Activated CD8-positive, alpha-beta memory T cell treated with anti-CD3 and anti-CD28 coated beads, Interleukin-2, amount 10 ng/mL, durations not matched to agents 7 days and 5 days (primary cell): ENCODE results near the gene MAMDC4. TPM values are rescaled to one million over a fixed set of nuclear protein-coding genes. Genes with fewer than 3 reads are reported as not detected.
"Not testable (repeated sequence)": the region's sequence is repeated elsewhere in the genome, so short reads cannot be mapped to it uniquely, and the experiment has no call there.

ENCODE experiments used
- ATAC-seq: fragments of 150-1000 bp; cut with Tn5 transposase; one replicate; pipeline ENCODE4 v1.10.0; 2021; ENCODE audit warnings: moderate library complexity
- CTCF ChIA-PET: fragments of 350-600 bp; sonication (Branson Sonifier 250); formaldehyde crosslinking; loops from one replicate; lab custom pipeline; 2021; ENCODE audit warnings: antibody characterized with exemption; lab: Charles Lee
- DNase-seq: peaks from one replicate; pipeline ENCODE4 v3.0.0-alpha.2; 2020
- H3K27ac Mint-ChIP-seq: one replicate; pipeline ENCODE4 v1.8.0; 2021; ENCODE audit warnings: mild to moderate bottlenecking, mixed read lengths
- H3K27me3 Mint-ChIP-seq: one replicate; pipeline ENCODE4 v1.8.0; 2021; ENCODE audit warnings: mixed read lengths
- H3K36me3 Mint-ChIP-seq: one replicate; pipeline ENCODE4 v1.8.0; 2021; ENCODE audit warnings: mild to moderate bottlenecking, mixed read lengths
- H3K4me1 Mint-ChIP-seq: one replicate; pipeline ENCODE4 v1.8.0; 2021; ENCODE audit warnings: mixed read lengths
- H3K4me3 Mint-ChIP-seq: one replicate; pipeline ENCODE4 v1.8.0; 2021; ENCODE audit warnings: mild to moderate bottlenecking, moderate library complexity, mixed read lengths
- H3K9me3 Mint-ChIP-seq: one replicate; pipeline ENCODE4 v1.8.0; 2022; ENCODE audit warnings: low read depth, mixed read lengths
- total RNA-seq, 2 experiments: library from RNA; stranded (reverse); gene quantifications; one replicate each; pipeline ENCODE4 v1.2.3, GENCODE V29; 2021

MAMDC4 gene
- total RNA-seq, 2 experiments from 2014 or later: 13.4 to 15.5 TPM

DNA sequence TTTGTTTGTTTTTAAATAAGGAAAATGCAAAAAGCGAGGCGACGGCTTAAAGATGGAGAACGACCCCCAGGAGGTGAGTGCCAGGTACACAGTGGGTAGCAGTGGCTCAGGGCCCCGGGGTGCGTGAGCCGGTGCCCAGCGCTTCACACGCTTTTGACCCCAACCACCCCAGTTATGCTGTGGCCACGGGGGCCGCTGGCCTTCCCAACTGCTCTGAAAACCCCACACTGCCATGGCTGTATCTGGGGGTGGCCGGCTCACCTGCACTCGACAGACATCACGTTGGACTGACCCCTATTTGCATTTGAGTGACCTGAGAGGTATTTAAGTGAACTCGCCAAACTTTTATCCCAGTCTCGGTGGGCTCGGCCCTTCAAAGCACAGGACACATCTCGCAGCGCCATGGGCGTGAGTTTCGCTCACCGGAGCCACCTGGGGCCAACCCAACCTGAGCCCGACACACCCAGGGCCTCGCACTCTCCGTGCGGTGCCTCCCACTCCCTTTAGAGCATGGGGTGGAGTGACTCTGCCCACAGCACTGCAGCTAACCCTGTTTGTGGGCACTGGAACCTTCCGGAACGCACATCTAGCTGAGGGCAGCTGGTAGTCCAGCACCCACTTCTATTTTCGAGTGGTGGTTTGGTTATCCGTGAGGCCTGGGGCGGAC lies 23.5 kb upstream of the MAMDC4 start:
- Mint-ChIP-seq H3K4me3 (no peak overlapping the region), H3K9me3 (no peaks in the 10 kb centered on the region), H3K36me3 (peaks cover 2% of the 10 kb centered on the region), H3K27me3 (no peaks in the 10 kb centered on the region), H3K27ac (no peak overlapping the region), H3K4me1 (no peaks in the 10 kb centered on the region)
- CTCF ChIA-PET: no interaction called here
- ATAC-seq: no peak
- no peak for DNase-seq

DNA sequence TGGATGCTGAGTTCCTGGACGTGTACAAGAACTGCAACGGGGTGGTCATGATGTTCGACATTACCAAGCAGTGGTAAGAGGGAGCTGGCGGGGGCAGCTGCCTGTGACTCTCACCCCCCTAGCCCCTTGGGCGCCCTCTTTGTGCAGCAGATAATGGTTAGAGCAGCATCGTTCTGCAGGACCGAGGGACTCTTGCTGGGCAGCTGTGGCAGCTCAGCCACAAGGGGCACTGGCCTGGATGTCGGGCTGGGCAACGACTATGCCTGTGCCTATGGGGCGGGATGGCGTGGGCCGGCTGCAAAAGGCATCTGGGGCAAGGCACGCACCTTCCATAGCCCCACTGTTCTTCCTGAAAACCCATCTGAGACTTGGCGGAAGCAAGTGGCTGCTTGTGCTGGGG lies 22.7 kb upstream of the MAMDC4 start:
- H3K36me3 Mint-ChIP-seq: peaks cover 2% of the 10 kb centered on the region
- CTCF ChIA-PET: interaction anchor here (1.1 kb wide), 1 partner anchor 206 kb away, joined by 3 read pairs; no protein-coding TSS in a partner anchor
- ATAC-seq (no peak), DNase-seq (no peak)
- no peak overlapping the region for H3K4me3 Mint-ChIP-seq
- H3K9me3 Mint-ChIP-seq: no peaks in the 10 kb centered on the region
- no peaks in the 10 kb centered on the region for H3K27me3 Mint-ChIP-seq
- H3K27ac Mint-ChIP-seq: no peak overlapping the region
- H3K4me1 Mint-ChIP-seq: no peaks in the 10 kb centered on the region

DNA sequence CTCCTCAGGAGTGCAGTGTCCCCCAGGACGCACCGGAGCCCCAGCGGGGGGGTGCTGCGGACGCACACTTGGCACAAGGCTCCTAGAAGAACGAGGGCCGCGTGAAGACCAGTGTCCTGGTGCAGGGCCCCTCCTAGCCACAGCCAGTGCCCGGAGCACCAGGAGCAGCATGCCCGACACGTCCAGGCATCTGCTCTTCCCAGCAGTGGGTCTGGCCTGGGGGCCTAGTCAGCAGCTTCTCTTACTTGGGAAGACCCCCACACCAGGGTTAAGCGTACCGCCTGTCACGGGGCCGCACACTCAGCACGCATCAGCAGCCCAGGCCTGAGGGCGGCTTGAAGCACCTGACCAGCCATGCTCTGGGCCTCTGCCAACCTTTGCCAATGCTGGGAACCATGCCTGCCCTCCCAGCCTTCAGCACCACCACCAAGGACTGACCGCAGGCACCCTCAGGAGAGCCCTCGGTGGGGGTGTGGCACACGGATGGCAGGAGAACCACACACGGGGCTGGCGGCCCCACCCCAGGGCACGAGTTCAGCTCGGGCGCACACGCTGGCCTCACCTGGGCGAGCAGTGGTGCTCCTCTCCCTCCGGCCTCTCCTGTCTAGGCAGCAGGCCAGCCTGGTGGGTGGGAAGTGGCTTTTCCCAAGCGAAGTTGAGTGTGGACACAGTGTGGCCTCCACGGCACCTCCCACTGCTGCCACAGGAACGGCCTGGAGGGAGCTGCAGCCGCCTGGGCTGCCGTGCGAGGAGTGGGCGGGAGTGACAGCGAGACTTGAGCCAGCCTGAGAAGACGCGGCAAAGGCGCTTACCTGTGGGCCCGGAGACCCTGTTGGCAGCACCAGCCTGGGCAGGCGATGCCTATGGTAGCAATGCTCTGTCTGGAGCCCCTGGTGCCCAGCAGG lies 21.9 kb upstream of the MAMDC4 start:
- no peak for DNase-seq
- Mint-ChIP-seq H3K9me3 (no peaks in the 10 kb centered on the region), H3K27me3 (no peaks in the 10 kb centered on the region), H3K4me3 (no peak overlapping the region), H3K4me1 (no peaks in the 10 kb centered on the region), H3K27ac (no peak overlapping the region), H3K36me3 (peaks cover 2% of the 10 kb centered on the region)
- ATAC-seq: no peak
- CTCF ChIA-PET: interaction anchor here (1.1 kb wide), 1 partner anchor 205 kb away, joined by 3 read pairs; no protein-coding TSS in a partner anchor

DNA sequence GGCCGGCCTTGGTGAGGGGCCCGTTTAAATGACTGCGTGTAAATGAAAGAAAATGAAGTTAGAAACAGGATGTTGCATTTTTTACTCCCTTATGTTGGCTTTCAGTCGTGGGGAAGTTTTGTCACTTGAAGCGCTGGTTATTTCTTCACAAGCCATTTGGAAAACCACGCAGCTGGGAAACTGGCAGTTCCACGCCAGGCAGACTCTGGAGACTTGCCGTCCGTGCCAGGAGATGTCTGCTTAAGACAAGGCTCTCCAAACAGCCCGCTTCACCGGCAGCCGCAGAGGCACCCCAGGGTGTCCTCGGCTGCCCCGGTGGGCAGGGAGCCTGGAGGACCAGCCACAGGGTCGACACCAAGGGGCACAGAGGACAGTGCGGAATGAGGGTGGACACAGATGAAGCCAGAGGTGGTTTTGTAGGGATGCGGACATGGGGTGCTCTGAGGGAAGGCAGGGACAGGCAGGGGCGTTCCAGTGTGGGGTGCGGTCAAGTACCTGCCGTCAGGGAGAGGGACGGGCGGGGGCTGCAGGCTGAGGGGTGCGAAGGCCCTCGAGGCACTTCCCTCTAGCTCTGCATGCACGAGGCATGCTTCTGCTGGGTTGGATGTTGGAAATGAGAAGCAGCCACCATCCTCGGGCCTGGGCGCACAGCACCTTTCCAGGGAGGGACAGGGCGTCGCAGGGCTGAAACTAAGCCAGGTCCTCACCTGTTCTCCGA lies 21.0 kb upstream of the MAMDC4 start:
- H3K36me3 Mint-ChIP-seq: peaks cover 2% of the 10 kb centered on the region
- H3K9me3 Mint-ChIP-seq: no peaks in the 10 kb centered on the region
- ATAC-seq (no peak), DNase-seq (no peak)
- H3K27me3 Mint-ChIP-seq: no peaks in the 10 kb centered on the region
- CTCF ChIA-PET: no interaction called here
- no peaks in the 10 kb centered on the region for H3K4me1 Mint-ChIP-seq
- no peak overlapping the region for H3K27ac Mint-ChIP-seq
- no peak overlapping the region for H3K4me3 Mint-ChIP-seq

DNA sequence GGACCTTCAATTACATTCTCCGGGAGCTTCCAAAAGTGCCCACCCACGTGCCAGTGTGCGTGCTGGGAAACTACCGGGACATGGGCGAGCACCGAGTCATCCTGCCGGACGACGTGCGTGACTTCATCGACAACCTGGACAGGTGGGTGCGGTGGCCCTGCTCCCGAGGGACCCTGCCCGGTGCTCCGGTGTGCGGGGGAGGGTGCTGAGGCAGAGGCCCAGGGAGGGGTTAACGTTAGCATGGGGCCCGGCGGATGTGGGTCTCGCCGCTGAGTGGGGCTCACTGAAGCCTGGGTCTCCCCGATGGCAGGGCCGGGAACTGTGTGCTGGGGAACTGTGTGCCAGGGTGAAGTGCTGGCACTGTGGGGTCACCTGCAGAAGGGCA lies 20.4 kb upstream of the MAMDC4 start:
- no peaks in the 10 kb centered on the region for H3K4me1 Mint-ChIP-seq
- no peaks in the 10 kb centered on the region for H3K27me3 Mint-ChIP-seq
- H3K4me3 Mint-ChIP-seq: no peak overlapping the region
- no peak overlapping the region for H3K27ac Mint-ChIP-seq
- no peak for DNase-seq
- peaks cover 2% of the 10 kb centered on the region for H3K36me3 Mint-ChIP-seq
- H3K9me3 Mint-ChIP-seq: no peaks in the 10 kb centered on the region
- ATAC-seq: no peak
- CTCF ChIA-PET: no interaction called here

DNA sequence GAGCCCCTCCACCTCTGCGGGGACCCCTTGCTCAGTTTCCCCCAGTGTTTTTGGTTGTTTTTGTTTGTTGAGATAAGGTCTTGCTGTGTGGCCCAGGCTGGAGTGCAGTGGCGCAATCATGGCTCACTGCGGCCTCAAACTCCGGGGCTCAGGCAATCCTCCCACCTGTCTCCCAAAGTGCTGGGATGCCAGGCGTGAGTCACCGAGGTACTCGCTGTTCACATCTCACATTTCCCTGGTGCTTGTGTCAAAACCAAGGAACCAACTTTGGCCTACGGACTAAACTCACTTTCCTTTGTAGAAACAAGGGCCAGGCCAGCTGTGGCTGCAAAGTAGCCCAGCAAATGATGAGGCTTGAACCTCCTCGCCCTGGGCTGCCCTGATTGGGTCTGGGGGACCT lies 19.6 kb upstream of the MAMDC4 start:
- CTCF ChIA-PET: no interaction called here
- H3K4me3 Mint-ChIP-seq: no peak overlapping the region
- H3K27me3 Mint-ChIP-seq: no peaks in the 10 kb centered on the region
- no peak for DNase-seq
- H3K4me1 Mint-ChIP-seq: no peaks in the 10 kb centered on the region
- peaks cover 2% of the 10 kb centered on the region for H3K36me3 Mint-ChIP-seq
- H3K9me3 Mint-ChIP-seq: no peaks in the 10 kb centered on the region
- no peak for ATAC-seq
- no peak overlapping the region for H3K27ac Mint-ChIP-seq

DNA sequence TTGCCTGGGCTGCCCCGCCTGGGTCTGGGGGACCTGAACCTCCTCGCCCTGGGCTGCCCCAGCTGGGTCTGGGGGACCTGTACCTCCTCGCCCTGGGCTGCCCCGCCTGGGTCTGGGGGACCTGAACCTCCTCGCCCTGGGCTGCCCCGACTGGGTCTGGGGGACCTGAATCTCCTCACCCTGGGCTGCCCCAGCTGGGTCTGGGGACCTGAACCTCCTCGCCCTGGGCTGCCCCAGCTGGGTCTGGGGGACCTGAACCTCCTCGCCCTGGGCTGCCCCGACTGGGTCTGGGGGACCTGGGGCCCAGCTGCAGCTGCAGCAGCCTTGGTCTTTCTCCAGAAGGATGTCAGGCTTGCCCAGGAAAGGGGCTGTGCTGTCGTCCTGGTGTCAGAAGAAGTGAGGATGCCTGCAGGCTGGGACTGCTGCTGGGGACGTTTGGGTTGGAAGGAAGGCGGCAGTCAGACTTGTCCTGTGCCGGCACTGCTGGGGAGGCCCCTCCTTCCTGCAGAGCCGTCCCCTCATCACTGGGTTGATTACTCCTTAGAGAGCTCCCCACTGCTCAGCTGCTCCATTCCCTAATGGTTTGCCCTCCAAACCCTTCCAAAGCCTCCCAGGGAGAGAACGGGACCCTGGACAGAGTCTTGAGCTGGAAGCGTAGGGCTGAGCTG lies 18.6 kb upstream of the MAMDC4 start:
- CTCF ChIA-PET: interaction anchor here (1.3 kb wide), 1 partner anchor 9 kb away, joined by 7 read pairs; the partner anchor contains the start of gene AJM1

DNA sequence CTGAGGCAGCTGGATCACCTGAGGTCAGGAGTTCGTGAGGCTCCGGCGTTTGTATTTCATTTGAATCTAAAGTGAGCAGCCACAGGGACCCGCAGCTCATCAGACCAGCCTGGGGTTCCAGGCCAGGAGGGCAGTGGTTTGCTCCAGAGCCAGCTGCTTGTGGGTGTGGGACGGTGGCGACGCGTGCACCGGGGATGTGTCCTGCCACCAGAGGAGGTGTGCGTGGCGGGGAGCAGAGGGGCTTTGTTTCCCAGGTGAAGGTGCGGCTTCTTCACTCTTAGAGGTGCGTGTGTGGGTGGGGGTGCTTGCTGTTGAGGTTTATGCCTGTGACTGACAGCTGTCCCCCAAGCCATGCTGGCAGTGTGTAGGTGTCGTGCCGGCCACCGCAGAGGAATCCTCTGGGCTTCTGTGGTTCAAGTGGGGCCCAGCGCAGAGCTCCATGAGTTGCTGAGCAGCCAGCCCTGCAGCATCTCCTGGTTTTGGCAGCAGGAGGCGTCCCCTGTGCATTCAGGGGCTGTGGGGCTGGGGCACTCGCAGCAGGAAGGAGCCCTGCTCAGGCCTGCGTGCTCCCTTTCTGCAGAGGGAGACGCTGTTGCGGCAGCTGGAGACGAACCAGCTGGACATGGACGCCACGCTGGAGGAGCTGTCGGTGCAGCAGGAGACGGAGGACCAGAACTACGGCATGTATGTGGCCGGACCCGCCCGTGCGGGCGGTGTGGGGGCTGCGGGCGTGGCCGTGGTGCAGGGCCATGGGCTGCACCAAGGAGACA lies 16.8 kb upstream of the MAMDC4 start:
- H3K36me3 Mint-ChIP-seq: peaks cover 2% of the 10 kb centered on the region
- no peaks in the 10 kb centered on the region for H3K27me3 Mint-ChIP-seq
- H3K4me3 Mint-ChIP-seq: no peak overlapping the region
- ATAC-seq (no peak), DNase-seq (no peak)
- H3K27ac Mint-ChIP-seq: no peak overlapping the region
- H3K9me3 Mint-ChIP-seq: no peaks in the 10 kb centered on the region
- H3K4me1 Mint-ChIP-seq: no peaks in the 10 kb centered on the region
- CTCF ChIA-PET: interaction anchor here (1.4 kb wide), 1 partner anchor 11 kb away, joined by 4 read pairs; no protein-coding TSS in a partner anchor

More for the DNA sequence above, 18.6 kb upstream of the MAMDC4 start:
- not testable (repeated sequence) for H3K27ac Mint-ChIP-seq, H3K36me3 Mint-ChIP-seq, DNase-seq, H3K4me3 Mint-ChIP-seq, H3K4me1 Mint-ChIP-seq, ATAC-seq, H3K27me3 Mint-ChIP-seq, H3K9me3 Mint-ChIP-seq

DNA sequence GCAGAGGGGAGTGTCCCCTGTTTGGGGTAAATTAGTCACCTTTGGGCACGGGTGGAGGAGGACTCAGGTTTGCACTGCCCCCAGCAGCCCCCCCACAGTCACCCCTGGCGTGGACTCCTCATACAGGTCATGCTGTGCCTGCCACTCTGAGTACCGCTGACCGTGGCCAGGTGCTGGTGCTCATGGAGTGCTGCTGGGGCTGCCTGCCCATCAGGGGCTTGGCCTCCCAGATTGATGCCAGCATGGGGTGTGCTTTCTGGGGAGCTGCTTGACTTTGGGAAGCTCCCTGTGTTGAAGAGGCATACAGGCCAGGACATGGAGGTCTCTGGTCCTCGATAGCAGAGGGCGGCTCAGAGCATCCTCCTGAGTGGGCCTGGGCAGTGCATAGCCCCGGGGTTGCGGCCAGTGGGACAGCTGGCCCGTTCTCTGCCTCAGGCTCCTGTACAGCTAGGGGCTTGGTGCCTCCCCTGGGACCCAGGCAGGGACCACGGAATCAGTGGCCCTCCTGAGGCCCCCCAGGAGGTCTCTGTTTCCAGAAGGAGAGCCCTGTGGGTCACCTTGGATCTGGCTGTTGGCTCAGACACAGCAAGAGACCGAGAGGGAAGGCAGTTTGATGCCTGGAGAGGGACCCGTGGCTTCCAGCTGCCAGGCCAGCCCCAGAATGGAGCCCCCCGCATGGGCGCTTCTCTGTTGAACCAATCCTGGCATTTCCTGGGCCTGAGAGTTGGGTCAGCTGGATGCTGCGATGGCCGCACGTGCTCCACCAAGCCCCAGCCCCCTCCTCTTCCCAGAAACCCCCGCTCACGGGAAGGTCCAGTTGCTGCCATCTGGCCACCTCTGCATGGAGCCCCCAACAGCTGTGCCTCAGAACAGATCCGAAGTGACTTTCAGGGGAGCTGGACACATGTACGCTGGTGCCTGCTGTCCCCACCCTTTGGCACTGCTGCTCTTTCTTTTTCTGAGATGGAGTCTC lies 15.9 kb upstream of the MAMDC4 start:
- H3K4me3 Mint-ChIP-seq: no peak overlapping the region
- ATAC-seq: no peak
- no peak overlapping the region for H3K27ac Mint-ChIP-seq
- no peaks in the 10 kb centered on the region for H3K27me3 Mint-ChIP-seq
- no peaks in the 10 kb centered on the region for H3K4me1 Mint-ChIP-seq
- CTCF ChIA-PET: interaction anchor here (0.7 kb wide), 1 partner anchor 44 kb away, joined by 3 read pairs; no protein-coding TSS in a partner anchor
- DNase-seq: no peak
- no peaks in the 10 kb centered on the region for H3K9me3 Mint-ChIP-seq
- H3K36me3 Mint-ChIP-seq: peaks cover 1% of the 10 kb centered on the region

DNA sequence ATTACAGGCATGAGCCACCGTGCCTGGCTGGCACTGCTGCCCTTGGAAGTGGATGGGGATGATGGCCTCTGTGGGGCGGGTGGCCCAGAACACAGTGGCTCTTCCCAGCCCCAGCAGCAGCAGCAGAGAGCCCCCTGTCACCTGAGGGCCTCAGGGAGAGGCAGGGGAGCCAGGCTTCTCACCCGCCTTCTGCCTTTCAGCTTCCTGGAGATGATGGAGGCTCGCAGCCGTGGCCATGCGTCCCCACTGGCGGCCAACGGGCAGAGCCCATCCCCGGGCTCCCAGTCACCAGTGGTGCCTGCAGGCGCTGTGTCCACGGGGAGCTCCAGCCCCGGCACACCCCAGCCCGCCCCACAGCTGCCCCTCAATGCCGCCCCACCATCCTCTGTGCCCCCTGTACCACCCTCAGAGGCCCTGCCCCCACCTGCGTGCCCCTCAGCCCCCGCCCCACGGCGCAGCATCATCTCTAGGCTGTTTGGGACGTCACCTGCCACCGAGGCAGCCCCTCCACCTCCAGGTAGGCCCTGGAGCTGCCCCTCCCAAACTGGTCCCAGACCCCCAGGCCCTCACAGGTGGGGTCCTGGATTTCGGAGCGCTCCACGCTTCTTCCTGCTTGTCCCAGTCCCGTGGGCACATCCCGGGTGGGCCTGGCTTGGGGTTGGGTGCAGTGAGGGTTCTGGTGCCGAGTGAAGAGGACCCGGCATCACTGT lies 14.8 kb upstream of the MAMDC4 start:
- Mint-ChIP-seq H3K9me3 (no peaks in the 10 kb centered on the region), H3K27ac (no peak overlapping the region), H3K4me1 (peaks cover 4% of the 10 kb centered on the region), H3K27me3 (no peaks in the 10 kb centered on the region), H3K4me3 (no peak overlapping the region), H3K36me3 (no peaks in the 10 kb centered on the region)
- DNase-seq: no peak
- no peak for ATAC-seq
- CTCF ChIA-PET: no interaction called here

DNA sequence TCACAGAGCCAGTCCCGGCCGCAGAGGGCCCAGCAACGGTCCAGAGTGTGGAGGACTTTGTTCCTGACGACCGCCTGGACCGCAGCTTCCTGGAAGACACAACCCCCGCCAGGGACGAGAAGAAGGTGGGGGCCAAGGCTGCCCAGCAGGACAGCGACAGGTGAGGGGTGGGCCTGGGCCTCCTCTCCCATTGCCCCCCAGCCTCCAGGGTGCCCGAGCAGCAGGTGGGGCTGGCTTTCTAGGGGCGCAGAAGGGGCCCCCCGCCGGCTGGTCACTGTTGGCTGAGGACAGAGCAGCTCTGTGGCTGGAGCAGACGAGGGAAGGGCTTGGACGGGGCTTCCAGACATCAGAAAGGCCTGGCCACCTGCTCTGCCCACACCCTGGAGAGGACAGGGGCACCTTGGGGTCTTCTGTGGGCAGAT lies 14.3 kb upstream of the MAMDC4 start:
- H3K4me3 Mint-ChIP-seq, DNase-seq, H3K27me3 Mint-ChIP-seq, CTCF ChIA-PET, H3K4me1 Mint-ChIP-seq, H3K9me3 Mint-ChIP-seq, H3K36me3 Mint-ChIP-seq, H3K27ac Mint-ChIP-seq, ATAC-seq: not testable (repeated sequence)
